GM18511 (cell line): ENCODE results near the gene PTGR3.

Source experiments
- ATAC-seq: cut with Tn5 transposase; IDR thresholded peaks from one replicate; pipeline ENCODE4 v1.9.1; 2021; ENCODE audit warnings: mild to moderate bottlenecking, moderate library complexity; ENCODE audit not compliant: unreplicated experiment

The PTGR3 gene

GRCh38 chr18:75170916-75171315, 38.0 kb downstream of the PTGR3 start:
- ATAC-seq = no peak

DNA sequence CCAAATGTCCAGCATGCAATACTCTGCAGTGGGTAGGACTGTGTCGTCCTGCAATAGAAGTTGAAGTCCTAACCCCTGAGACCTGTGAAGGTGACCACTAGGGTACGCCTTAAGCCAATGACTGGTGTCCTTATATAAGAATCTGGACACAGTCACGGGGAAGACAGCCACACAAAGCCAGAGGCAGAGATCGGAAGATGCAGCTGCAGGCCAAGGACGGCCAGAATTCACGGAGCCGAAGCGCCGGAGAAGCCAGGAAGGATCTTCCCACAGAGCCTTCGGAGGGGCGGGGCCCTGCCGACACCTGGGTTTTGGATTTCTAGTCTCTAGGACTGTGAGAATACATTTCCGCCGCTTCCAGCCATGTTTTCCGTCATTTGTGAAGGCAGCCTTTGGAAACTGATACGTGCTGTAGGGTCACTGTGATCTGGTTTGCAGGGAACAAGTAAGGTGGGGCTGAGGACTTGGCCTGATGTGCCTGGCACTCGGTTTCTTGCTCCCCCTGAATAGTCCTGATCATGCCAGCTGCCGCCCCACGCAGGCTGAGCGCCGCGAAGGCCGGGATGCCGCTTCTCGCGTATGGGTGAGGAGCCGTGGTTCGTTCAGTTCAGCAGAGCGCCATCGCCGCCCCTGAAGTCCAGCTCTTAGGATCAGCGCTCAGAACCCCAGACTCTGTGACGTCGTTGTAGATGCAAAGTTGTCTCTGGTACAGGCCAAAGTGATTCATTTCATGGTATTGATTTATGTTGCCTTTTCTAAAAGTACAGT, 38.7 kb downstream of the PTGR3 start:
- no peak for ATAC-seq

DNA sequence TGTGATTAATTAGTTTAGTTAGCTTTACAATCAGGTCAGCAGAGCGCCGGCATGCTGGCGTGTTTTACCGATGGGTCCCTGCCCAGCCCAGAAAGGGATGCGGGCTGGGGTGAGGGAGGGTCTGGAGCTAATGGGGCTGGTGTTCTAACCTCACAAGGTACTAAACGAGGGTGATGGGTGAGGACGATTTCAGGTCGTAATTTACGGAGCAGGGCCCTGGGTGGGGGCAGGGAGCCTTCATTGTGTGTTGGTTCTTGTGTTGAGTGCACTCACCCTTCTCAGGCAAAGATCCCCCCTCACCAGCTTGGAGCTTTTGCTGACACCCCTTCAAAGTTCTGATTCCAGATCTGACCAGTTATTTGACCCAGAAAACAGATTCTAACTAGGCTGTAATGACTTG, 39.5 kb downstream of the PTGR3 start:
- ATAC-seq = no peak

- ATAC-seq = no peak
Measured at GRCh38 chr18:75168619-75169018, 40.3 kb downstream of the PTGR3 start.

DNA sequence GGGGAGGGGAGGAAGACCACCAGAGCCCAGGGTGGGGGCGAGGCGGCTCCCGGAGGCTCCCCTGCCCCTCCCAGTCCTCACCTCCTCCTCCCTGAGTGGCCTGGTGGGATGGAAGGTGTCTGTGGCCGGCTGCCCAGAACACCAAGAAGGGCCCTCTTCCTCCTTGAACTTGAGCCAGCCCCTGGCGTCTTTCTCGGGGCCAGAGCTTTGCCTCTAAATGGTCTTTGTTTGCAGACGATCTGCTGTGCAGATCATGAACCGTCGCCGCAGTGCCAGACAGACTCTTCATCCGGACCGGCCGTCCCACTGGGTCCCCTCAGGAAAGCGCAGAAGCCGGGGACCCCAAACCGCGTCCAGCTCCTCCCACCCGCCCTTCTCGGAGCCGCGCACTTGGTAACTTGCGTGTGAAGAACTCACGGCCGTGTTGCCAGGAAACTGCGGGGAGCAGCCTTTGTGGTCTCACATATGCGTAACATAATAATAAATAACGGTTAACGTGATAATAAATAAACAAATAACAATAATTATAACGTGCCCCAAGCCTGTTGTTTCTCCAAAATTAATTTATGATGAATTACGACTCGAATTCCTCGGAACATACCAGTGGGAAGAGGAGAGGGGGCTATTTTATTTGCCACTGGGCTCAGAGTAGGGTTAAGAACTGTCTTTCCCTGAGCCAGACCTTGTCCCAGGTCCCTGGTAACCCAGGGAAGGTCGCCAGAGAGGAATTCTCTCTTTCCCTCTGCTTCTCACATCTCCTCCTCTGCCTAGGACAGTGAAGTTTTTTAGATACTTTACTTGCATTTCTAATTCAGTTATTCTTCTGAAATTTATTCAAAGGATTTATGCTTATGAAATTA, 41.0 kb downstream of the PTGR3 start:
- ATAC-seq = no peak

DNA sequence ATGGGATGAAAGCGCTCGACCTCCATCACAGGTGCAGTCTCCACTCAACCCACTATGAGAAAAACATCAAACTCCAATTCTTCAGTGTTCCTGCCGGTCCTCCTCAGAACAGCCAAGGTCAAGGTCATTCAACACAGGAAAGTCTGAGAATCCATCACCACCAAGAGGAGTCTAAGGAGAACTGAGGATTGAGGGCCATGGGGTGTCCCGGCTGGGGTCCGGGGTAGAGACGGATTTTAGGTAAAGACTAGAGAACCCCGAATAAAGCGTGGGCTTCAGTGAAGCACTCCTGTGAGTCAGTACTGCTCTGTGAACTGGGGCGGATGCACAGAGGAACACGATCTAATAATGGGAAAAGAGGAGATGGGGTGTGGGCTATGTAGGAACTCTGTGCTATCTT, 41.8 kb downstream of the PTGR3 start:
- ATAC-seq = no peak

DNA sequence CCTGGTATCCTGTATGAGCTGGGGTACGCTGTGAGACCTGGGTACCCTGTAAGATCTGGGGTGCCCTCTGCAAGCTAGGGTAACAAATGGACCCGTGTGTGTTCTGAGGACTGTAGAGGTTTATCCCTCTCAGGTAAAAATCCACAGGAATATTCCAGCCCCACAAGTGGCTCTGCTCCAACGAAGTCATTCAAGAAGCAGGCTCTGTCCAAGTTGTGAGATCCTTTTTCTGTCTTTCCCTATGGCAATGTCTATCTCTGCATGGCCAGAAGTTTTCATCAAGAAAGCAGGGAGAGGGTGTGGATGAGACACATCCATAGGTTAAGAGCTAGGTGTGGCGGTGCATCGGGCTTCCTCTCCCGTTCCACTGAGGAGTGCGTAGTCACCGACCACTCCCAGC, 43.0 kb downstream of the PTGR3 start:
- ATAC-seq = no peak

DNA sequence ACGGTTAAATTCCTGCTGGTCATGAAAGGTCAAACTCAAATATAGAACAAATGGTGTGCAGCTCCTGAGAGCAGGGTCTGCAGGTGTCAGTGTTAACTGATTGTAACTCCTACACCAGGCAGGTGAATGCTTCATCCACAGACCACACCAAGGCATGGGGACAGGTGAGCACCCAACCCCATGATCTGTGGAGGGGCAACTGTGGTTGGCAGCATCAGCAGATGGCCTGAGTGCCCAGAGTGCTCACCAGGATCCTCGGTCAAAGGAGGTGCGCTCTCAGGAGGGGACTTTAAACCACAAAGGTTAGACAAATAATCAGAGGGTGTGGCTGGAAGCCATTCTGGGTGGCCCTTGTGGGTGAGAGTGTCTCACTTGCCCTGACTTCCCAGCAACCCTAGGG, 44.5 kb downstream of the PTGR3 start:
- no peak for ATAC-seq

- ATAC-seq = no peak
Measured at GRCh38 chr18:75163736-75164135, 45.2 kb downstream of the PTGR3 start.

DNA sequence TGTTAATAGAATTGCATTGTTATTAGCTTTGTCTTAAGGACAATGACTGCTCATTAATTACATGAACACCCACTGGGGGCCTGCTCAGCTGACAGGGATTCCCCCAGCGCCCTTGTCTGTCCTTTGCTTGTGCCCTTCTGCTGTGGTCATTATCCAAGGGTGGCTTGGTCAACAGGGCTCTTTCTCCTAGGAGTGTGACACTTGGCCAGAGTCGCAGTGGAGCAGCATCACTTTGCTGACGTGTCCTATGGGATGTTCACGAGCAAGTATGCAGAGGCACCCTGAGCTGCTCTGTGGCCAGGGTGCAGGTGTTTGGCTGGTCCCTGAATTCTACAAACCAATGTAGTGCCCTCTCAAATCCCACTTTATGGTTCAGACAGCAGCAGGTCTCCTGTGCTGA, 46.0 kb downstream of the PTGR3 start:
- ATAC-seq = no peak

GRCh38 chr18:75162467-75162866, 46.5 kb downstream of the PTGR3 start:
- no peak for ATAC-seq

DNA sequence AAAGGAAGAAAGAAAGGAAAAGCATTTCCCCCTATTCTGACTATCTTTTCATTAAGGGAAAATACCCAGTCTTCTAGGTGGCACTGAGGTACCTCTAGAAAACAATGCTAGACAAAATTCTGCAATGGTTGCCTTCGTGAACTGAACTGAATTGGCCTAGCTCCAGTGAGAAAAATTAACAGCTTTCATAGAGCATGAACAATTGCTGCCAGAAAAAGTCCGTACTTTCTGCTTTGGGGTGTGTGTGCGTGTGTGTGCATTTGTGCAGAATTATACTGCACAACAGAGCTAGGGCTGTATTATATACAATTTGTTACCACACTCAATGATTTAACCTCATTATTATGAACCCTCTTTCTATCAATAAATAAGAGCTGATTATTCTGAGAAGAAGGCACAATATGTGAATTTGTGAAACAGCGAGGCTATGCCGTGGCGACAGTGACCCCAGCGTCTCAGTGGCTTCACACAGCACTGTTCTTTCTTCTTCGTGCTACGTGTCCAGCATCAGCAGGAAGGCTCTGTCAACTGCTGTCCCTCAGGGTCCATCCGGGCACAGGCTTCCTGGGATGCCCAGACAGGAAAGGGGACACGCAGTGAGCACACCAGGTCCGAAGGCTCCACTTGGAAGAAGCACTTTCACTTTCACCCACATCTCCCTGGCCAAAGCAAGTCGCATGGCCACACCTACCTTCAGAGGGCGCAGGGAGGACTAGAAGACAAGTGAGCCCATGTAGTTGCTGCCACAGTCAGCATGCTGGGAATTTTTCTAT, 47.5 kb downstream of the PTGR3 start:
- no peak for ATAC-seq

GRCh38 chr18:75160364-75160763, 48.6 kb downstream of the PTGR3 start:
- ATAC-seq = no peak

GRCh38 chr18:75159646-75160356, 49.1 kb downstream of the PTGR3 start:
- no peak for ATAC-seq

GRCh38 chr18:75159238-75159518, 49.8 kb downstream of the PTGR3 start:
- no peak for ATAC-seq
